ENCODE results near the gene MRI1.

DNA sequence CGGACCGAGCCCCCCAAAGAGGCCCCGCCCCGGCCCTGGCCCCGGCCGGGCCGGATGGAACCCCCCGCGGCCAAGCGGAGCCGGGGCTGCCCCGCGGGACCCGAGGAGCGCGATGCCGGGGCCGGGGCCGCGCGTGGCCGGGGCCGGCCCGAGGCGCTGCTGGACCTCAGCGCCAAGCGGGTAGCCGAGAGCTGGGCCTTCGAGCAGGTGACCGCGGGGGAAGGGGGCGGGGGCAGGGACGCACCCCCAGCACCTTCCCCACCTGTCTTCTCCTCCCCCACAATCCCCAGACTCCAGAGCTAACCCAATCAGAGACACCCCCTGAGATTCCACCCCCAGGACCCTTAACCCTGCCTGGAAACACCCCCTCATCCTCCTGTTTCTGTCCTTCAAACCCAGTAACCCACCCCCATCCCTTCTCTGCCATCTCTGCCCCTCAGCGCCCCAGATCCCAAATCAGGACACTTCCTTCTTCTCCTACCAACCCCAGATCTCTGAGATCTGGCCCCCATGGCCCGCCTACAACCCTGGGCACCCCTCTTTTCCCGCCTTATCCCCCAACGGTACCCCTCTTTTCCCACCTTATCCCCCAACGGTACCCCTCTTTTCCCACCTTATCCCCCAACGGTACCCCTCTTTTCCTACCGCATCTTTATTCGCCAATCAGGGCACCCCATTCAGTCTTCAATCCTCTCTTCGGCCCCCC is 31.4 kb downstream of the MRI1 start:
- TF ChIP-seq EP300 (IDR thresholded peaks at IDR 0.05) (no peak), POLR2AphosphoS5 (IDR thresholded peaks at IDR 0.05) (no peak), POLR2A (IDR thresholded peaks at IDR 0.05) (no peak)
- TF ChIP-seq, protein P1, sequence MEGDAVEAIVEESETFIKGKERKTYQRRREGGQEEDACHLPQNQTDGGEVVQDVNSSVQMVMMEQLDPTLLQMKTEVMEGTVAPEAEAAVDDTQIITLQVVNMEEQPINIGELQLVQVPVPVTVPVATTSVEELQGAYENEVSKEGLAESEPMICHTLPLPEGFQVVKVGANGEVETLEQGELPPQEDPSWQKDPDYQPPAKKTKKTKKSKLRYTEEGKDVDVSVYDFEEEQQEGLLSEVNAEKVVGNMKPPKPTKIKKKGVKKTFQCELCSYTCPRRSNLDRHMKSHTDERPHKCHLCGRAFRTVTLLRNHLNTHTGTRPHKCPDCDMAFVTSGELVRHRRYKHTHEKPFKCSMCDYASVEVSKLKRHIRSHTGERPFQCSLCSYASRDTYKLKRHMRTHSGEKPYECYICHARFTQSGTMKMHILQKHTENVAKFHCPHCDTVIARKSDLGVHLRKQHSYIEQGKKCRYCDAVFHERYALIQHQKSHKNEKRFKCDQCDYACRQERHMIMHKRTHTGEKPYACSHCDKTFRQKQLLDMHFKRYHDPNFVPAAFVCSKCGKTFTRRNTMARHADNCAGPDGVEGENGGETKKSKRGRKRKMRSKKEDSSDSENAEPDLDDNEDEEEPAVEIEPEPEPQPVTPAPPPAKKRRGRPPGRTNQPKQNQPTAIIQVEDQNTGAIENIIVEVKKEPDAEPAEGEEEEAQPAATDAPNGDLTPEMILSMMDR (IDR thresholded peaks at IDR 0.05), result no peak

All from suprapubic skin (tissue), 4 donors.